ENCODE data around the gene ONECUT3. TPM values are rescaled to one million over a fixed set of nuclear protein-coding genes. Genes with fewer than 3 reads are reported as not detected.

Gene ONECUT3
- total RNA-seq, 3 donors from 2014 or later: not detected

DNA sequence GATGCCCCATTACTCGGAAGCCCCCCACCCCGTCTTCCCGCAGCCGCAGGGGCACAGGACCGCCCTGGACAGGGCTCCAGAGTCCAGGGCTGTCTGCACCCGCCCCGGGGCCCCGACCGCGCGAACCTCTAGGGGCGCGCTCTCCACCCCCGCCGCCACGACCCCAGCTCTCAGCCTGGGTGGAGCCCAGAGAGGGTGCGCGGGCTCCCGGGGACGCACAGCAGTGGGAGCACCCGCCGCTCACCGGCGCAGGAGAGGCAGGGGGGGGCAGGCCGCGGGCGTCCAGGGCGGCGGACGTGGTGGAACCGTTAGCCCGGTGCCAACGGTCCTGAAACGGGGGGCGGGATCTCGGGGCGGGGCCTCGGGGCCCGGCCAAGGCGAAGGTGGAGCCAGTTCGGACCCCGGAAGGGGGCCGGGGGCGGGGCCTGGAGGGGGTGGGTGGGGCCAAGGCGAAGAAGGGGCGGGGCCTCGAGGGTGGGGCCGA lies 58.7 kb downstream of the ONECUT3 start, which contains the start of gene ATP8B3:
ATP8B3 (minus strand) TSS at position 335 of the 484 bp plus-strand sequence. CDS start 540 bp downstream, outside the sequence.
- H3K9me3 ChIP-seq: no peaks in the 10 kb centered on the region
- intact Hi-C loops (cut with DNase I, micrococcal nuclease): no loop called here
- peak in 1 of 3 donors; percentile 91 for DNase-seq
- no peaks in the 10 kb centered on the region for H3K36me3 ChIP-seq (ENCODE audit: low read depth)
- ATAC-seq: no peak
- TF ChIP-seq, protein P1, sequence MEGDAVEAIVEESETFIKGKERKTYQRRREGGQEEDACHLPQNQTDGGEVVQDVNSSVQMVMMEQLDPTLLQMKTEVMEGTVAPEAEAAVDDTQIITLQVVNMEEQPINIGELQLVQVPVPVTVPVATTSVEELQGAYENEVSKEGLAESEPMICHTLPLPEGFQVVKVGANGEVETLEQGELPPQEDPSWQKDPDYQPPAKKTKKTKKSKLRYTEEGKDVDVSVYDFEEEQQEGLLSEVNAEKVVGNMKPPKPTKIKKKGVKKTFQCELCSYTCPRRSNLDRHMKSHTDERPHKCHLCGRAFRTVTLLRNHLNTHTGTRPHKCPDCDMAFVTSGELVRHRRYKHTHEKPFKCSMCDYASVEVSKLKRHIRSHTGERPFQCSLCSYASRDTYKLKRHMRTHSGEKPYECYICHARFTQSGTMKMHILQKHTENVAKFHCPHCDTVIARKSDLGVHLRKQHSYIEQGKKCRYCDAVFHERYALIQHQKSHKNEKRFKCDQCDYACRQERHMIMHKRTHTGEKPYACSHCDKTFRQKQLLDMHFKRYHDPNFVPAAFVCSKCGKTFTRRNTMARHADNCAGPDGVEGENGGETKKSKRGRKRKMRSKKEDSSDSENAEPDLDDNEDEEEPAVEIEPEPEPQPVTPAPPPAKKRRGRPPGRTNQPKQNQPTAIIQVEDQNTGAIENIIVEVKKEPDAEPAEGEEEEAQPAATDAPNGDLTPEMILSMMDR (IDR thresholded peaks at IDR 0.05): no peak
- no peak within 1 kb of the TSS for H3K4me3 ChIP-seq
- H3K4me1 ChIP-seq (ENCODE audit: low read depth): peaks cover 16% of the 10 kb centered on the region

DNA sequence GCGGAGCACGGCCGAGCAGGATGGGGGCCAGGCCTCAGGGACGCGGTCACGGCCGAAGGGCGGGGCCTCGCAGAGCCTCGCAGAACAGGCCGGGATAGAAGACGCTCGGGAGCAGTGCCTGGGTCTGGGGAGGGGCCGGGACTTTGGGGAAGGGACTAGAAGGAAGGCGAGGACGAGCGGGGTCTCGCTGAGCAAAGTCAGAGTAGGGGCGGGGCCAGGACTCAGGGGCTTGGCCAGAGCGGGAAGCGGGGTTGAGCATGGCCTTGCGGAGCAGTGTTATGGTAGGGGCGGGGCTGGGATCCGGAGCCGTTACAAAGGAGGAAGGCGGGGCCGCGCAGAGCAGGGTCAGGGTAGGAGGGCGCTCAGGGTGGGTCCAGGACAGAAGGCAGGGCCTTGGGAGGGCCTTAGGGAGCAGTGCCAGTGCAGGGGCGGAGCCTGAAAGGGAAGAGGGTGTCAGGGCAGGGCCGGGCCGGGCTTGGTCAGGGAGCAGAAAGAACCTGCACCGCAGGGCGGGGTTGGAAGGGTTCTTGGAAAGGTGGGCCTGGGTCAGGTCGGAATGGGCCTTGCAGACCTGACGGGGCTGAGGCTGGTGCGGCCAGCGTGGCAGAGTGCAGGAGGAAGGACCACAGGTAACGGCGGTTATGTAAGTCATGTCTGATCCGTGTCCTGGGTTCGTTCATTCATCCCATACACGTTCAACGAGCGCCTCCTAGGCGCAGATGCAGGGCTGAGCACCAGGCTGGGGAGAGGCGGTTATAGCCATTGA lies 59.3 kb downstream of the ONECUT3 start:
- H3K36me3 ChIP-seq (ENCODE audit: low read depth): no peaks in the 10 kb centered on the region
- ATAC-seq: peak; percentile 91
- TF ChIP-seq, protein P1 (IDR thresholded peaks at IDR 0.05): peak; percentile 13
- no peak overlapping the region for H3K4me3 ChIP-seq
- peaks cover 16% of the 10 kb centered on the region for H3K4me1 ChIP-seq (ENCODE audit: low read depth)
- intact Hi-C loops (cut with DNase I, micrococcal nuclease): no loop called here
- peak; percentile 97 to 98 (median 97) for DNase-seq
- H3K9me3 ChIP-seq: no peaks in the 10 kb centered on the region

DNA sequence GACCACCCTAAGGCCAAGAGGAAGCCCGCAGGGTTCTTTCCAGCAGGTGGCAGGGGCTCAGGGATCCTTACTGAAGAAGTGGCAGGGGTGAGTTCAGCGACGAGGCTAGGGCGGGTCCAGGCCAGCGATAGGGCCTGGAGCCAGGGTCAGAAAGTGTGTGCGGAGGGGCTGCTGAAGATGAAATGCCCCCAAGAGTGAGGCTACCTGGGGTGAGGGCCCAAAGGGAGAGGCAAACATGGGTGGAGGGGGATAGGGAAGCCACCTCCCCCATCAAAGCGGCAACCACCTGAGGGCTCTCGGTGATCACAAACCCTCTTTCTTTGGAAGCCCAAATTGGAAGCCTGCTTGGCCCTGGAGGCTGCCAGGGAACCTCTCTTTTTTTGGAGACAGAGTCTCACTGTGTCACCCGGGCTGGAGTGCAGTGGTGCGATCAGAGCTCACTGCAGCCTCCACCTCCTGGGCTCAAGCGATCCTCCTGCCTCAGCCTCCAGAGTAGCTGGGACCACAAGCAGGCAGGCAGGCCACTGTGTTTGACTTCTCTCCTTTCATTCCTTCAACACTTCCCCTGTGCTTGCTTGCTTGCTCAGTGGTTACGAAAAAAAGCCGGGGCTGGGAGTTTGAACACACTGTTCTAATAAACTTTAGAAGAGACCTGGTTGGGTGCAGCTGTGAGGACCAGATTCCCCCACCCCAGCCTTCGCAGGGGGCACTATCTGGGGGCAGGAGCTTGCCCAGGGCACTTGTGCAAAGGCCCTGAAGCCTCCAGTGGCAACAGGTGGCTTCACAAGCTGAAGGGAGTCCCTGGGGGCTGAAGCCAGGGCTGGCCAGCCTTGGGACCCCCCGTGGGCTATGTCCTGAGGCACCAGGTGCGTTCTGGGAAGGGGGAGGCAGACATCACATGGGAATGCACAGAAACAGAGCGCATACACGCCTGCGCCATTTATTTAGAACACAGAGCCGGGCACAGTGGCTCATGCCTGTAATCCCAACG lies 60.2 kb downstream of the ONECUT3 start:
- Histone ChIP-seq H3K36me3 (ENCODE audit: low read depth) (peaks cover 3% of the 10 kb centered on the region), H3K9me3 (no peaks in the 10 kb centered on the region), H3K4me3 (no peak overlapping the region), H3K4me1 (ENCODE audit: low read depth) (peaks cover 16% of the 10 kb centered on the region)
- peak in 1 of 3 donors; percentile 29 for DNase-seq
- TF ChIP-seq, protein P1 (IDR thresholded peaks at IDR 0.05): no peak
- intact Hi-C loops (cut with DNase I, micrococcal nuclease): no loop called here
- ATAC-seq: no peak

DNA sequence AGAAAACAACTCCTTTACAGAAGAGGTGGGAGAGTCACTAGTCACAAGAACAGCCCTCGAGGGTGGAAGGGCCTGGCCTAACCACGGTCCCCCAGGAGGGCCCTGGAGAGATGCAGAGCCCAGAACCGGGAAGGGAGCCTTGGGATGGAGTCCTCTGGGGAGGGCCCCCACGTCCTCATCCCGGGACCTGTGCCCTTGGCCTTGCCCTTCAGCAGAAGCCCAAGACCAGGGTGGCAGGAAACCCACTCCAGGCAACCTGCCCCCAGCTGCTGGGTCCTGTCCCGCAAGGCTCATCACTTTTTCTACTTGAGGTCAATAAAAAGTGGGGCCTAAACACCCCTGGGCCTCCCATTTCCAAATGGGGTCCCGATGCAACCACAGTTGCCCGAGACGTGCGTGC lies 61.1 kb downstream of the ONECUT3 start:
- Histone ChIP-seq H3K36me3 (ENCODE audit: low read depth) (peaks cover 7% of the 10 kb centered on the region), H3K4me1 (ENCODE audit: low read depth) (peaks cover 16% of the 10 kb centered on the region), H3K9me3 (no peaks in the 10 kb centered on the region), H3K4me3 (no peak overlapping the region)
- ATAC-seq: no peak
- TF ChIP-seq, protein P1 (IDR thresholded peaks at IDR 0.05): no peak
- DNase-seq: peak in 2 of 3 donors; percentile 23 to 48
- intact Hi-C loops (cut with DNase I, micrococcal nuclease): no loop called here

DNA sequence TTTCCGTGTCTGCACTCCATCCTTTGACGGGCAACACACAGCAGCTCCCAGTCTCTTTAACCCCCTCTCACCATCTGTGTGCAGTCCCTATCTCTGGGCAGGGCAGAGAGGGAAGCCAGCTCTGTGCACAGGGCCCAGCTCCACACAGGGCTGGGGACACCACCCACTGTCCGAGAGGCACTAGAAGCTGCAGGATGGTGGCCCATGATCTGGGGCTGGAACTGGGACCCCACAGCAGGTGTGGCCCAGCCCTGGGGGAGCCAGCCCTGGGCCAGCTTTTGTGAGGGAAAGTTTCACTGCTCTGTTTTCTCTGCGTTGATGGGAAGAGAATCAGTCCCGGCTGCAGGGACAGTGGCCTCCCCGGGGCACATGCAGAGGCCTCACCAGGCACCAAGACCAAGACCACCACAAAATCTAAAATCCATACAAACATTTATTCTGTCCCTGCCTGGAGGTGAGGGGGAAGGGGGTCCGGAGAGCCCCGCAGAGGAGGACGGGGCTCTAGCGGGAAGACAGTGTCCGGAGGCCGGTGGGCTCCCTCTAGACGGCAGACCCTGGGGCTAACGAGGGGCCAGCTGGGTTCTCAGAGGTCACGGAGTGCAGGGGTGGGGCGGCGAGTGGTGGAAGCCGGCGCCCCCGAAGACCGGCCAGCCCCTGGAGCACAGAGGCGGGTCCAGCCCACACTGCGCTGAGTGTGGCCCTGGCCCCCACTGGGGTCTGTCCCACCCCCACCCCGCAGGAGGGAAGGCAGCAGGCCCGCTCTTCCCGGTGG lies 61.7 kb downstream of the ONECUT3 start:
- H3K36me3 ChIP-seq (ENCODE audit: low read depth): peaks cover 11% of the 10 kb centered on the region
- ATAC-seq (no peak), DNase-seq (peak in 2 of 3 donors; percentile 24 to 49)
- no peak overlapping the region for H3K4me3 ChIP-seq
- TF ChIP-seq, protein P1 (IDR thresholded peaks at IDR 0.05): no peak
- no peaks in the 10 kb centered on the region for H3K9me3 ChIP-seq
- peaks cover 16% of the 10 kb centered on the region for H3K4me1 ChIP-seq (ENCODE audit: low read depth)
- intact Hi-C loops (cut with DNase I, micrococcal nuclease): no loop called here
